PFSK-1 (cell line): Measurements from ENCODE around the gene SMPDL3B.

Experiments
- POLR2AphosphoS5 ChIP-seq: IDR thresholded peaks from 2 replicates; pipeline ENCODE4 v1.6.1; 2012; ENCODE audit warnings: low read depth, mild to moderate bottlenecking, control low read depth, low read length, moderate library complexity
- TAF1 ChIP-seq: IDR thresholded peaks from 2 replicates; pipeline ENCODE4 v1.6.1; 2012; ENCODE audit warnings: low read length, control low read depth, borderline replicate concordance; ENCODE audit not compliant: insufficient read depth
- TF ChIP-seq, protein P1 (sequence below), 2 experiments: IDR thresholded peaks; 2 replicates each; pipeline versions ENCODE4 v1.6.1 to v1.8.0; 2011 to 2012; ENCODE audit warnings: low read depth in 2 of 2, low read length in 2 of 2, control low read depth in 1 of 2, inconsistent platforms in 1 of 2, mild to moderate bottlenecking in 1 of 2, moderate library complexity in 1 of 2; ENCODE audit not compliant: insufficient read depth in 1 of 2

DNA sequence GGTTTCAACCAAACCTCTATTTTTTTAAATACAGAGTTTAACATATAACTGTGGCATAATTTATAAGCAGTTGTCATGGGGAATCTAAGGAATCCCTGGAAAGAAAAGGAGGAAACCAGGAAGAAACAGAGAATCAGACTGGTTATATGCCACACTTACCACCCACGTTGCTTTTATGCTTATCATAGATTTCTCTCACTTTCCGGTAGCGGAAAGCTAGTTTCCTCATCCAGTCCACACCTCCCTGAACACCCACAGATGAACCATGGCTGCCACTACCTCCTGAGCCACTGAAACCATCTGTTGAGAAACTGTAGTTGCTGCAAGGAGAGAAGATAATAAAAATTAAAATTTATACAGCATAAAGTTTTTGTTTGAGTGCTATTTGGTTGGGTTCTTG is 58.4 kb downstream of the SMPDL3B start:
- TF ChIP-seq POLR2AphosphoS5: no peak
- TF ChIP-seq TAF1: no peak
- TF ChIP-seq, protein P1, sequence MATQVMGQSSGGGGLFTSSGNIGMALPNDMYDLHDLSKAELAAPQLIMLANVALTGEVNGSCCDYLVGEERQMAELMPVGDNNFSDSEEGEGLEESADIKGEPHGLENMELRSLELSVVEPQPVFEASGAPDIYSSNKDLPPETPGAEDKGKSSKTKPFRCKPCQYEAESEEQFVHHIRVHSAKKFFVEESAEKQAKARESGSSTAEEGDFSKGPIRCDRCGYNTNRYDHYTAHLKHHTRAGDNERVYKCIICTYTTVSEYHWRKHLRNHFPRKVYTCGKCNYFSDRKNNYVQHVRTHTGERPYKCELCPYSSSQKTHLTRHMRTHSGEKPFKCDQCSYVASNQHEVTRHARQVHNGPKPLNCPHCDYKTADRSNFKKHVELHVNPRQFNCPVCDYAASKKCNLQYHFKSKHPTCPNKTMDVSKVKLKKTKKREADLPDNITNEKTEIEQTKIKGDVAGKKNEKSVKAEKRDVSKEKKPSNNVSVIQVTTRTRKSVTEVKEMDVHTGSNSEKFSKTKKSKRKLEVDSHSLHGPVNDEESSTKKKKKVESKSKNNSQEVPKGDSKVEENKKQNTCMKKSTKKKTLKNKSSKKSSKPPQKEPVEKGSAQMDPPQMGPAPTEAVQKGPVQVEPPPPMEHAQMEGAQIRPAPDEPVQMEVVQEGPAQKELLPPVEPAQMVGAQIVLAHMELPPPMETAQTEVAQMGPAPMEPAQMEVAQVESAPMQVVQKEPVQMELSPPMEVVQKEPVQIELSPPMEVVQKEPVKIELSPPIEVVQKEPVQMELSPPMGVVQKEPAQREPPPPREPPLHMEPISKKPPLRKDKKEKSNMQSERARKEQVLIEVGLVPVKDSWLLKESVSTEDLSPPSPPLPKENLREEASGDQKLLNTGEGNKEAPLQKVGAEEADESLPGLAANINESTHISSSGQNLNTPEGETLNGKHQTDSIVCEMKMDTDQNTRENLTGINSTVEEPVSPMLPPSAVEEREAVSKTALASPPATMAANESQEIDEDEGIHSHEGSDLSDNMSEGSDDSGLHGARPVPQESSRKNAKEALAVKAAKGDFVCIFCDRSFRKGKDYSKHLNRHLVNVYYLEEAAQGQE (IDR thresholded peaks at IDR 0.05; ENCODE audit: insufficient read depth in 1 of 2, low read depth in 2 of 2, low read length in 2 of 2): no peak
